Stimulated activated effector memory CD8-positive, alpha-beta T cell treated with anti-CD3 and anti-CD28 coated beads, Interleukin-12 subunit alpha, Interleukin-12 subunit beta, amount 100 ng/mL, for 72 hours (primary cell): ENCODE data around the gene SLC1A7.

Experiments
- ATAC-seq: fragments of 150-1000 bp; cut with Tn5 transposase; 2 replicates; pipeline ENCODE4 v1.10.0; 2021
- DNase-seq, 2 donors: peaks; one replicate each; pipeline ENCODE4 v3.0.0; 2021 to 2022; ENCODE audit warnings: low spot score in 2 of 2
- H3K27ac Mint-ChIP-seq: one replicate; pipeline ENCODE4 v1.8.0; 2022; ENCODE audit warnings: mild to moderate bottlenecking, mixed read lengths
- H3K36me3 Mint-ChIP-seq: one replicate; pipeline ENCODE4 v1.8.0; 2022; ENCODE audit warnings: mild to moderate bottlenecking, mixed read lengths
- H3K4me1 Mint-ChIP-seq: one replicate; pipeline ENCODE4 v1.8.0; 2022; ENCODE audit warnings: mixed read lengths
- H3K4me3 Mint-ChIP-seq: one replicate; pipeline ENCODE4 v1.8.0; 2022; ENCODE audit warnings: mild to moderate bottlenecking, mixed read lengths
- H3K9me3 Mint-ChIP-seq: one replicate; pipeline ENCODE4 v1.8.0; 2022; ENCODE audit warnings: mixed read lengths

Gene SLC1A7

GRCh38 chr1:53132176-53132575 is 10.3 kb downstream of the SLC1A7 start:
- no peak for DNase-seq
- Mint-ChIP-seq H3K9me3 (peaks cover under 1% of the 10 kb centered on the region), H3K36me3 (no peaks in the 10 kb centered on the region), H3K4me3 (no peak overlapping the region), H3K4me1 (peaks cover 36% of the 10 kb centered on the region), H3K27ac (peak overlapping the region; percentile 68)
- ATAC-seq, result no peak

GRCh38 chr1:53131590-53131938 is 10.9 kb downstream of the SLC1A7 start:
- Mint-ChIP-seq H3K36me3 (no peaks in the 10 kb centered on the region), H3K9me3 (no peaks in the 10 kb centered on the region), H3K4me3 (no peak overlapping the region), H3K27ac (peak overlapping the region; percentile 68), H3K4me1 (peaks cover 40% of the 10 kb centered on the region)
- ATAC-seq, result no peak
- DNase-seq, result no peak

- Mint-ChIP-seq H3K4me3 (no peak overlapping the region), H3K36me3 (no peaks in the 10 kb centered on the region), H3K9me3 (no peaks in the 10 kb centered on the region), H3K27ac (no peak overlapping the region), H3K4me1 (peaks cover 43% of the 10 kb centered on the region)
- DNase-seq (no peak), ATAC-seq (no peak)
Measured at GRCh38 chr1:53130878-53131589, 11.4 kb downstream of the SLC1A7 start.

- Mint-ChIP-seq H3K27ac (no peak overlapping the region), H3K4me3 (no peak overlapping the region), H3K4me1 (peaks cover 43% of the 10 kb centered on the region), H3K9me3 (no peaks in the 10 kb centered on the region), H3K36me3 (no peaks in the 10 kb centered on the region)
- ATAC-seq (no peak), DNase-seq (no peak)
Measured at GRCh38 chr1:53130598-53130877, 11.9 kb downstream of the SLC1A7 start.

GRCh38 chr1:53129891-53130597 is 12.4 kb downstream of the SLC1A7 start:
- no peaks in the 10 kb centered on the region for H3K36me3 Mint-ChIP-seq
- no peaks in the 10 kb centered on the region for H3K9me3 Mint-ChIP-seq
- DNase-seq (no peak), ATAC-seq (no peak)
- H3K27ac Mint-ChIP-seq, result no peak overlapping the region
- H3K4me3 Mint-ChIP-seq, result no peak overlapping the region
- H3K4me1 Mint-ChIP-seq, result peaks cover 43% of the 10 kb centered on the region

GRCh38 chr1:53128401-53128800 is 14.0 kb downstream of the SLC1A7 start:
- ATAC-seq, result no peak
- Mint-ChIP-seq H3K9me3 (no peaks in the 10 kb centered on the region), H3K4me1 (peaks cover 38% of the 10 kb centered on the region), H3K36me3 (no peaks in the 10 kb centered on the region), H3K27ac (no peak overlapping the region), H3K4me3 (no peak overlapping the region)
- DNase-seq, result no peak

- Mint-ChIP-seq H3K4me3 (no peak overlapping the region), H3K9me3 (no peaks in the 10 kb centered on the region), H3K27ac (peak overlapping the region; percentile 26), H3K36me3 (no peaks in the 10 kb centered on the region), H3K4me1 (peaks cover 38% of the 10 kb centered on the region)
- peak in 1 of 2 donors; percentile 56 for DNase-seq
- ATAC-seq, result peak; percentile 92
Measured at GRCh38 chr1:53127546-53127945, 14.9 kb downstream of the SLC1A7 start.

- no peak overlapping the region for H3K27ac Mint-ChIP-seq
- H3K9me3 Mint-ChIP-seq, result no peaks in the 10 kb centered on the region
- no peaks in the 10 kb centered on the region for H3K36me3 Mint-ChIP-seq
- no peak overlapping the region for H3K4me3 Mint-ChIP-seq
- DNase-seq, result no peak
- ATAC-seq, result no peak
- H3K4me1 Mint-ChIP-seq, result peaks cover 31% of the 10 kb centered on the region
Measured at GRCh38 chr1:53126495-53126894, 15.9 kb downstream of the SLC1A7 start.

GRCh38 chr1:53125623-53126360 is 16.6 kb downstream of the SLC1A7 start:
- ATAC-seq (no peak), DNase-seq (no peak)
- Mint-ChIP-seq H3K27ac (no peak overlapping the region), H3K9me3 (no peaks in the 10 kb centered on the region), H3K36me3 (no peaks in the 10 kb centered on the region), H3K4me3 (no peak overlapping the region), H3K4me1 (peaks cover 36% of the 10 kb centered on the region)

GRCh38 chr1:53125122-53125521 is 17.3 kb downstream of the SLC1A7 start:
- Mint-ChIP-seq H3K4me1 (peaks cover 36% of the 10 kb centered on the region), H3K27ac (no peak overlapping the region), H3K36me3 (no peaks in the 10 kb centered on the region), H3K9me3 (no peaks in the 10 kb centered on the region), H3K4me3 (no peak overlapping the region)
- ATAC-seq (no peak), DNase-seq (no peak)

- ATAC-seq, result no peak
- Mint-ChIP-seq H3K9me3 (no peaks in the 10 kb centered on the region), H3K4me1 (peaks cover 28% of the 10 kb centered on the region)
Measured at GRCh38 chr1:53123453-53124140, 18.8 kb downstream of the SLC1A7 start.

GRCh38 chr1:53122961-53123413 is 19.5 kb downstream of the SLC1A7 start:
- no peak overlapping the region for H3K27ac Mint-ChIP-seq

More at GRCh38 chr1:53123453-53124140, 18.8 kb downstream of the SLC1A7 start:
- no peak for DNase-seq
- Mint-ChIP-seq H3K36me3 (no peaks in the 10 kb centered on the region), H3K27ac (no peak overlapping the region), H3K4me3 (no peak overlapping the region)

GRCh38 chr1:53122201-53122885 is 20.1 kb downstream of the SLC1A7 start:
- Mint-ChIP-seq H3K27ac (no peak overlapping the region), H3K4me3 (no peak overlapping the region), H3K36me3 (no peaks in the 10 kb centered on the region), H3K9me3 (no peaks in the 10 kb centered on the region), H3K4me1 (peaks cover 16% of the 10 kb centered on the region)
- DNase-seq, result no peak
- no peak for ATAC-seq

More at GRCh38 chr1:53122961-53123413, 19.5 kb downstream of the SLC1A7 start:
- no peaks in the 10 kb centered on the region for H3K36me3 Mint-ChIP-seq
- no peaks in the 10 kb centered on the region for H3K9me3 Mint-ChIP-seq
- no peak overlapping the region for H3K4me3 Mint-ChIP-seq
- ATAC-seq (no peak), DNase-seq (no peak)
- peaks cover 22% of the 10 kb centered on the region for H3K4me1 Mint-ChIP-seq

- DNase-seq, result no peak
- Mint-ChIP-seq H3K4me3 (no peak overlapping the region), H3K36me3 (no peaks in the 10 kb centered on the region), H3K27ac (no peak overlapping the region), H3K9me3 (no peaks in the 10 kb centered on the region), H3K4me1 (peaks cover 10% of the 10 kb centered on the region)
- ATAC-seq, result no peak
Measured at GRCh38 chr1:53121319-53122172, 20.9 kb downstream of the SLC1A7 start.
